Neural progenitor cell (in vitro differentiated cells): ENCODE results near the gene CLK1. TPM values are rescaled to one million over a fixed set of nuclear protein-coding genes. Genes with fewer than 3 reads are reported as not detected.
"Not testable (repeated sequence)": the region's sequence is repeated elsewhere in the genome, so short reads cannot be mapped to it uniquely, and the experiment has no call there.

Experiments used
- DNase-seq: peaks from one replicate; pipeline ENCODE4 v3.0.0-alpha.2; 2016; ENCODE audit warnings: low spot score
- H2AFZ ChIP-seq: fragments of 200-600 bp; sonication (generic); replicated peaks from 2 replicates; pipeline ENCODE4 v1.6.1; 2016; ENCODE audit warnings: antibody characterized with exemption
- H3F3A ChIP-seq: fragments of 200-600 bp; sonication (generic); 2 replicates; pipeline ENCODE4 v1.6.1; 2016; ENCODE audit warnings: antibody characterized with exemption, low read depth
- H3K27ac ChIP-seq: fragments of 200-600 bp; sonication (generic); 2 replicates; pipeline ENCODE4 v1.5.1; 2016; ENCODE audit warnings: mild to moderate bottlenecking
- H3K27me3 ChIP-seq: fragments of 200-600 bp; sonication (generic); 2 replicates; pipeline ENCODE4 v1.6.1; 2016; ENCODE audit warnings: mild to moderate bottlenecking, moderate library complexity
- H3K36me3 ChIP-seq: fragments of 200-600 bp; sonication (generic); 2 replicates; pipeline ENCODE4 v1.5.1; 2016
- H3K4me1 ChIP-seq: fragments of 200-600 bp; sonication (generic); 2 replicates; pipeline ENCODE4 v1.6.1; 2016; ENCODE audit warnings: mixed run types
- H3K4me2 ChIP-seq: fragments of 200-600 bp; sonication (generic); 2 replicates; pipeline ENCODE4 v1.6.1; 2016
- H3K4me3 ChIP-seq: fragments of 200-600 bp; sonication (generic); 2 replicates; pipeline ENCODE4 v1.5.1; 2016
- H3K79me2 ChIP-seq: fragments of 200-600 bp; sonication (generic); 2 replicates; pipeline ENCODE4 v1.6.1; 2016; ENCODE audit warnings: low read depth
- H3K9ac ChIP-seq: fragments of 200-600 bp; sonication (generic); 2 replicates; pipeline ENCODE4 v1.6.1; 2016
- H3K9me3 ChIP-seq: fragments of 200-600 bp; sonication (generic); 2 replicates; pipeline ENCODE4 v1.5.1; 2016; ENCODE audit warnings: low read depth
- H4K20me1 ChIP-seq: fragments of 200-600 bp; sonication (generic); 2 replicates; pipeline ENCODE4 v1.6.1; 2016; ENCODE audit warnings: low read depth
- H3K27ac Mint-ChIP-seq: 3 replicates; pipeline ENCODE4 v1.8.0; 2021; ENCODE audit warnings: mixed read lengths
- H3K27me3 Mint-ChIP-seq: 2 replicates; pipeline ENCODE4 v1.8.0; 2022; ENCODE audit warnings: low read depth, mild to moderate bottlenecking, inconsistent platforms, moderate library complexity, mixed read lengths; ENCODE audit not compliant: insufficient read depth
- H3K36me3 Mint-ChIP-seq: 3 replicates; pipeline ENCODE4 v1.8.0; 2021; ENCODE audit warnings: mixed read lengths
- H3K4me1 Mint-ChIP-seq: 3 replicates; pipeline ENCODE4 v1.8.0; 2021; ENCODE audit warnings: mixed read lengths
- H3K4me3 Mint-ChIP-seq: 3 replicates; pipeline ENCODE4 v1.8.0; 2021; ENCODE audit warnings: mild to moderate bottlenecking, moderate library complexity, mixed read lengths
- H3K9me3 Mint-ChIP-seq: 3 replicates; pipeline ENCODE4 v1.8.0; 2020; ENCODE audit warnings: mixed read lengths
- EZH2 ChIP-seq: fragments of 200-600 bp; sonication (generic); IDR thresholded peaks from 2 replicates; pipeline ENCODE4 v1.6.1; 2017; ENCODE audit warnings: antibody characterized with exemption, mild to moderate bottlenecking, moderate library complexity
- EZH2phosphoT487 ChIP-seq: fragments of 200-600 bp; sonication (generic); IDR thresholded peaks from 2 replicates; pipeline ENCODE4 v1.6.1; 2017; ENCODE audit warnings: antibody characterized with exemption
- total RNA-seq: library from RNA; depleted of rRNA; stranded (reverse); fragments of >200 nt; gene quantifications from 2 replicates; pipeline ENCODE4 v1.2.3, GENCODE V29; 2015; ENCODE audit warnings: low replicate concordance
- TF ChIP-seq, protein P1 (sequence below): fragments of 200-600 bp; sonication (generic); IDR thresholded peaks from 2 replicates; pipeline ENCODE4 v1.5.1; 2017; ENCODE audit warnings: antibody characterized with exemption, mild to moderate bottlenecking

CLK1 gene
- total RNA-seq, 1 donor from 2014 or later = 253 TPM

- peak within 1 kb of the TSS; percentile 95 for H3K27ac ChIP-seq
- peak within 1 kb of the TSS; percentile 99 for H3K27ac Mint-ChIP-seq
- H3K27me3 ChIP-seq = no peaks in the 10 kb centered on the region
- H3K79me2 ChIP-seq = peaks cover 67% of the 10 kb centered on the region
- peak; percentile 98 for DNase-seq
- H2AFZ ChIP-seq = peak within 1 kb of the TSS; percentile 98
- H3K36me3 Mint-ChIP-seq = peaks cover 5% of the 10 kb centered on the region
- H3K4me1 ChIP-seq = peaks cover 12% of the 10 kb centered on the region
- no peaks in the 10 kb centered on the region for H3K9me3 ChIP-seq
- peak within 1 kb of the TSS; percentile 93 for H3K9ac ChIP-seq
- TF ChIP-seq, protein P1, sequence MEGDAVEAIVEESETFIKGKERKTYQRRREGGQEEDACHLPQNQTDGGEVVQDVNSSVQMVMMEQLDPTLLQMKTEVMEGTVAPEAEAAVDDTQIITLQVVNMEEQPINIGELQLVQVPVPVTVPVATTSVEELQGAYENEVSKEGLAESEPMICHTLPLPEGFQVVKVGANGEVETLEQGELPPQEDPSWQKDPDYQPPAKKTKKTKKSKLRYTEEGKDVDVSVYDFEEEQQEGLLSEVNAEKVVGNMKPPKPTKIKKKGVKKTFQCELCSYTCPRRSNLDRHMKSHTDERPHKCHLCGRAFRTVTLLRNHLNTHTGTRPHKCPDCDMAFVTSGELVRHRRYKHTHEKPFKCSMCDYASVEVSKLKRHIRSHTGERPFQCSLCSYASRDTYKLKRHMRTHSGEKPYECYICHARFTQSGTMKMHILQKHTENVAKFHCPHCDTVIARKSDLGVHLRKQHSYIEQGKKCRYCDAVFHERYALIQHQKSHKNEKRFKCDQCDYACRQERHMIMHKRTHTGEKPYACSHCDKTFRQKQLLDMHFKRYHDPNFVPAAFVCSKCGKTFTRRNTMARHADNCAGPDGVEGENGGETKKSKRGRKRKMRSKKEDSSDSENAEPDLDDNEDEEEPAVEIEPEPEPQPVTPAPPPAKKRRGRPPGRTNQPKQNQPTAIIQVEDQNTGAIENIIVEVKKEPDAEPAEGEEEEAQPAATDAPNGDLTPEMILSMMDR = peak; percentile 9
- no peak for TF ChIP-seq EZH2phosphoT487
- H3K27me3 Mint-ChIP-seq = peaks cover 7% of the 10 kb centered on the region
- H4K20me1 ChIP-seq = no peaks in the 10 kb centered on the region
- peak within 1 kb of the TSS; percentile 86 for H3K4me3 ChIP-seq
- H3K36me3 ChIP-seq = peaks cover 5% of the 10 kb centered on the region
- H3K9me3 Mint-ChIP-seq = no peaks in the 10 kb centered on the region
- H3K4me2 ChIP-seq = peak within 1 kb of the TSS; percentile 95
- H3F3A ChIP-seq = peaks cover 24% of the 10 kb centered on the region
- H3K4me1 Mint-ChIP-seq = peaks cover 39% of the 10 kb centered on the region
- peak within 1 kb of the TSS; percentile 98 for H3K4me3 Mint-ChIP-seq
Observed at GRCh38 chr2:200888704-200889625, 24.5 kb upstream of the CLK1 start, which contains the start of the genes NIF3L1 and PPIL3. Gene NIF3L1 (plus strand): TSS chr2:200889371. CDS start chr2:200891944, 2,573 bp downstream. Gene PPIL3 (minus strand): TSS chr2:200889077. CDS start chr2:200887615, 1,462 bp downstream.

- H3K4me1 ChIP-seq, H3K27ac Mint-ChIP-seq, H3K4me3 ChIP-seq, H3K27ac ChIP-seq, H3K9me3 ChIP-seq, DNase-seq, H2AFZ ChIP-seq, H3K9ac ChIP-seq, H3F3A ChIP-seq, H3K4me3 Mint-ChIP-seq, H3K4me1 Mint-ChIP-seq, H3K9me3 Mint-ChIP-seq, H3K27me3 ChIP-seq, H3K27me3 Mint-ChIP-seq, H3K79me2 ChIP-seq, H4K20me1 ChIP-seq, H3K4me2 ChIP-seq: not testable (repeated sequence)
- H3K36me3 ChIP-seq = peaks cover 10% of the 10 kb centered on the region
- peaks cover 20% of the 10 kb centered on the region for H3K36me3 Mint-ChIP-seq
Observed at GRCh38 chr2:200881715-200882249, 17.3 kb upstream of the CLK1 start.

GRCh38 chr2:200878289-200878880, 13.9 kb upstream of the CLK1 start:
- Mint-ChIP-seq H3K4me1 (no peaks in the 10 kb centered on the region), H3K9me3 (no peaks in the 10 kb centered on the region), H3K27ac (no peak overlapping the region), H3K27me3 (no peaks in the 10 kb centered on the region), H3K36me3 (peaks cover 24% of the 10 kb centered on the region), H3K4me3 (no peak overlapping the region)
- Histone ChIP-seq H3K36me3 (peaks cover 5% of the 10 kb centered on the region), H3K9me3 (no peaks in the 10 kb centered on the region), H3F3A (no peaks in the 10 kb centered on the region), H3K79me2 (no peaks in the 10 kb centered on the region), H3K4me2 (no peak overlapping the region), H4K20me1 (no peaks in the 10 kb centered on the region), H2AFZ (no peak overlapping the region), H3K27ac (no peak overlapping the region), H3K27me3 (no peaks in the 10 kb centered on the region), H3K9ac (no peak overlapping the region), H3K4me1 (no peaks in the 10 kb centered on the region), H3K4me3 (no peak overlapping the region)
- DNase-seq = no peak
- TF ChIP-seq EZH2phosphoT487 (no peak), EZH2 (no peak)
- TF ChIP-seq, protein P1 = no peak
